HEK293T (cell line): ENCODE data around the gene TMEM178B.

Source experiments
- BHLHE40 ChIP-seq: fragments of 450-650 bp; IDR thresholded peaks from 2 replicates; pipeline ENCODE4 v1.6.1; 2016; ENCODE audit warnings: mild to moderate bottlenecking, moderate library complexity, borderline replicate concordance
- CTBP1 ChIP-seq: fragments of 450-650 bp; IDR thresholded peaks from 2 replicates; pipeline ENCODE4 v1.6.1; 2016; ENCODE audit warnings: borderline replicate concordance
- ELF4 ChIP-seq: fragments of 450-650 bp; IDR thresholded peaks from 2 replicates; pipeline ENCODE4 v1.6.1; 2017; ENCODE audit warnings: antibody characterized with exemption
- FOXA1 ChIP-seq: fragments of 450-650 bp; IDR thresholded peaks from 2 replicates; pipeline ENCODE4 v1.6.1; 2016; ENCODE audit warnings: mild to moderate bottlenecking
- FOXK2 ChIP-seq: fragments of 450-650 bp; IDR thresholded peaks from 2 replicates; pipeline ENCODE4 v1.6.1; 2016; ENCODE audit warnings: mild to moderate bottlenecking
- FOXM1 ChIP-seq: fragments of 450-650 bp; IDR thresholded peaks from 2 replicates; pipeline ENCODE4 v1.6.1; 2017; ENCODE audit warnings: mild to moderate bottlenecking, borderline replicate concordance
- HDGF ChIP-seq: fragments of 450-650 bp; IDR thresholded peaks from 2 replicates; pipeline ENCODE4 v1.6.1; 2017; ENCODE audit warnings: antibody characterized with exemption, borderline replicate concordance
- NFRKB ChIP-seq: fragments of 450-650 bp; IDR thresholded peaks from 2 replicates; pipeline ENCODE4 v1.6.1; 2016; ENCODE audit warnings: mild to moderate bottlenecking, moderate library complexity
- SP1 ChIP-seq: fragments of 450-650 bp; IDR thresholded peaks from 2 replicates; pipeline ENCODE4 v1.6.1; 2017
- SUZ12 ChIP-seq: fragments of 450-650 bp; IDR thresholded peaks from 2 replicates; pipeline ENCODE4 v1.6.1; 2016; ENCODE audit warnings: mild to moderate bottlenecking
- TARDBP ChIP-seq: fragments of 450-650 bp; IDR thresholded peaks from 2 replicates; pipeline ENCODE4 v1.6.1; 2016
- ZNF384 ChIP-seq: fragments of 450-650 bp; IDR thresholded peaks from 2 replicates; pipeline ENCODE4 v1.6.1; 2016
- TF ChIP-seq, protein P1 (sequence below): fragments of 450-650 bp; IDR thresholded peaks from 2 replicates; pipeline ENCODE4 v1.6.1; 2016

DNA sequence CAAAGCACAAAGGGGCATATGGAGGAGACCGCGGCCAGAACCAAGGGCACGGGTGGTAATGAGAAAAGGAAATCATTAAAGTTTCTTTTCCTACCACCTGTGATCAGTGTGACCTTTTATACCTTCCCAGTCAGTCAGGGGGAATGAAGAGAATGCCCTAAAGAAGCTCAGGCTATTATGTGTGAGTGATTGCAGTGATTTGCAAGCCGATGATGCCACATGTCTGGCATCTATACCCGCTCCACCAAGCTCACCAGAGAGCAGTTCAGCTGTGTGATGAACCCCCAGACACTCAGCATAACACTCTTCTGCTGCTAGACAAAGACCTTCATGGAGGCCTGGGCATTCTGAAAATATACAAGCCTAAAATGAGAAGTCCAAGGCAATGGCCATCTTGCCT lies 371.1 kb downstream of the TMEM178B start:
- TF ChIP-seq ZNF384 = no peak
- no peak for TF ChIP-seq TARDBP
- no peak for TF ChIP-seq ELF4
- TF ChIP-seq SP1 = no peak
- TF ChIP-seq SUZ12 = no peak
- TF ChIP-seq FOXA1 = no peak
- TF ChIP-seq, protein P1, sequence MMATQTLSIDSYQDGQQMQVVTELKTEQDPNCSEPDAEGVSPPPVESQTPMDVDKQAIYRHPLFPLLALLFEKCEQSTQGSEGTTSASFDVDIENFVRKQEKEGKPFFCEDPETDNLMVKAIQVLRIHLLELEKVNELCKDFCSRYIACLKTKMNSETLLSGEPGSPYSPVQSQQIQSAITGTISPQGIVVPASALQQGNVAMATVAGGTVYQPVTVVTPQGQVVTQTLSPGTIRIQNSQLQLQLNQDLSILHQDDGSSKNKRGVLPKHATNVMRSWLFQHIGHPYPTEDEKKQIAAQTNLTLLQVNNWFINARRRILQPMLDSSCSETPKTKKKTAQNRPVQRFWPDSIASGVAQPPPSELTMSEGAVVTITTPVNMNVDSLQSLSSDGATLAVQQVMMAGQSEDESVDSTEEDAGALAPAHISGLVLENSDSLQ = no peak
- TF ChIP-seq FOXM1 = no peak
- no peak for TF ChIP-seq FOXK2
- TF ChIP-seq BHLHE40 = no peak
- no peak for TF ChIP-seq CTBP1
- no peak for TF ChIP-seq HDGF
- TF ChIP-seq NFRKB = no peak
